HG02870 (cell line): ENCODE data around the gene HELZ2.

ENCODE experiments used
- ATAC-seq: cut with Tn5 transposase; IDR thresholded peaks from one replicate; pipeline ENCODE4 v1.9.1; 2021; ENCODE audit warnings: mild to moderate bottlenecking, moderate library complexity; ENCODE audit not compliant: unreplicated experiment

The HELZ2 gene

DNA sequence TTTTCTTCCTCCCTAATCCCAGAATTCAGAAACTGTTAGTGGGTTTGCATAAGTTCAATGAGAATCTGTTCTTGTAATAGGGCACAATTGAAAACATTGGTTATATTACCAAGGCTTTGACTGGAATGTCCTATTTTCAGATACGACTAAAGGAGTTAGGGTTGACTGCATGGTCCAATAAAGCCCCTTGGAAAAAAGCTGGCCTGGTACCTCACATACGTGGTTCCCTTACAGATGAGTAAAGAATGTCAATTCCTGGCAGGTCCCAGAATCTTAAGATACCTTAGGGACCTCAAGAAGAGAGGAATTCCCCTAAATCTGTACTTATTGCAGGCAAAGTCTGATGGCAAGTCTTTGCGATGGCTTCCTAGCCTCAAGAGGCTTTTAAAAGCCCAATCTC is 48.9 kb downstream of the HELZ2 start:
- ATAC-seq: no peak
